ENCODE results near the gene PIGK.
A peak's percentile ranks its signal among the peaks of the same experiment; 100 is the strongest.
"Not testable (repeated sequence)": the region's sequence is repeated elsewhere in the genome, so short reads cannot be mapped to it uniquely, and the experiment has no call there.

PIGK gene

GRCh38 chr1:77219166-77219887, at the start of gene PIGK:
Gene PIGK, minus strand, starts transcription at chr1:77219430. Its CDS starts 28 bp downstream, at chr1:77219402.
- DNase-seq (ENCODE audit: low read depth in 2 of 2), result peak; percentile 79 to 83

GRCh38 chr1:77267035-77267434, 47.8 kb upstream of the PIGK start:
- DNase-seq (ENCODE audit: low read depth in 2 of 2), result no peak

GRCh38 chr1:77265180-77265579, 46.0 kb upstream of the PIGK start:
- no peak for DNase-seq (ENCODE audit: low read depth in 2 of 2)

GRCh38 chr1:77263708-77264107, 44.5 kb upstream of the PIGK start:
- no peak for DNase-seq (ENCODE audit: low read depth in 2 of 2)

- no peak for DNase-seq (ENCODE audit: low read depth in 2 of 2)
Observed at GRCh38 chr1:77253211-77253610, 34.0 kb upstream of the PIGK start.

GRCh38 chr1:77250126-77250525, 30.9 kb upstream of the PIGK start:
- no peak for DNase-seq (ENCODE audit: low read depth in 2 of 2)

- DNase-seq (ENCODE audit: low read depth in 2 of 2), result no peak
Observed at GRCh38 chr1:77245830-77246229, 26.6 kb upstream of the PIGK start.

- no peak for DNase-seq (ENCODE audit: low read depth in 2 of 2)
Observed at GRCh38 chr1:77239311-77239710, 20.1 kb upstream of the PIGK start.

- no peak for DNase-seq (ENCODE audit: low read depth in 2 of 2)
Observed at GRCh38 chr1:77238462-77238861, 19.2 kb upstream of the PIGK start.

- DNase-seq (ENCODE audit: low read depth in 2 of 2), result no peak
Observed at GRCh38 chr1:77234943-77235342, 15.7 kb upstream of the PIGK start.

GRCh38 chr1:77234096-77234495, 14.9 kb upstream of the PIGK start:
- DNase-seq (ENCODE audit: low read depth in 2 of 2), result no peak

GRCh38 chr1:77232829-77233228, 13.6 kb upstream of the PIGK start:
- no peak for DNase-seq (ENCODE audit: low read depth in 2 of 2)

GRCh38 chr1:77230051-77230450, 10.8 kb upstream of the PIGK start:
- DNase-seq (ENCODE audit: low read depth in 2 of 2), result no peak

GRCh38 chr1:77228836-77229235, 9.6 kb upstream of the PIGK start:
- no peak for DNase-seq (ENCODE audit: low read depth in 2 of 2)

GRCh38 chr1:77227381-77227780, 8.2 kb upstream of the PIGK start:
- no peak for DNase-seq (ENCODE audit: low read depth in 2 of 2)

GRCh38 chr1:77222496-77222895, 3.3 kb upstream of the PIGK start:
- no peak for DNase-seq (ENCODE audit: low read depth in 2 of 2)

GRCh38 chr1:77220687-77221463, 1.6 kb upstream of the PIGK start:
- no peak for DNase-seq (ENCODE audit: low read depth in 2 of 2)

GRCh38 chr1:77218477-77219165, 609 bp downstream of the PIGK start:
- no peak for DNase-seq (ENCODE audit: low read depth in 2 of 2)

GRCh38 chr1:77204043-77204442, 15.2 kb downstream of the PIGK start:
- not testable (repeated sequence) for DNase-seq (ENCODE audit: low read depth in 2 of 2)

- no peak for DNase-seq (ENCODE audit: low read depth in 2 of 2)
Observed at GRCh38 chr1:77202751-77203150, 16.5 kb downstream of the PIGK start.

GRCh38 chr1:77200806-77201205, 18.4 kb downstream of the PIGK start:
- DNase-seq (ENCODE audit: low read depth in 2 of 2), result no peak

GRCh38 chr1:77200293-77200692, 18.9 kb downstream of the PIGK start:
- DNase-seq (ENCODE audit: low read depth in 2 of 2), result no peak

GRCh38 chr1:77197351-77197750, 21.9 kb downstream of the PIGK start:
- DNase-seq (ENCODE audit: low read depth in 2 of 2), result no peak
